Immature natural killer cell (primary cell): Measurements from ENCODE around the gene KCNQ5. TPM values are rescaled to one million over a fixed set of nuclear protein-coding genes. Genes with fewer than 3 reads are reported as not detected.
A peak's percentile ranks its signal among the peaks of the same experiment; 100 is the strongest.

Source experiments
- DNase-seq, 3 donors: peaks; one replicate each; pipeline ENCODE4 v3.0.0; 2022; ENCODE audit warnings: mixed read lengths in 1 of 3
- H3K27ac Mint-ChIP-seq, 6 donors: one replicate each; pipeline ENCODE4 v1.8.0; 2020; ENCODE audit warnings: mixed read lengths in 6 of 6, mild to moderate bottlenecking in 5 of 6, inconsistent platforms in 4 of 6, moderate library complexity in 3 of 6
- H3K27me3 Mint-ChIP-seq, 3 donors: one replicate each; pipeline ENCODE4 v1.8.0; 2020 to 2021; ENCODE audit warnings: low read depth in 3 of 3, mild to moderate bottlenecking in 3 of 3, mixed read lengths in 3 of 3, moderate library complexity in 3 of 3, inconsistent platforms in 1 of 3
- H3K36me3 Mint-ChIP-seq, 3 donors: one replicate each; pipeline ENCODE4 v1.8.0; 2020; ENCODE audit warnings: mixed read lengths in 3 of 3, inconsistent platforms in 2 of 3, mild to moderate bottlenecking in 2 of 3
- H3K4me1 Mint-ChIP-seq, 2 donors: one replicate each; pipeline ENCODE4 v1.8.0; 2020; ENCODE audit warnings: inconsistent platforms in 2 of 2, mild to moderate bottlenecking in 2 of 2, mixed read lengths in 2 of 2, moderate library complexity in 1 of 2
- H3K4me3 Mint-ChIP-seq, 5 donors: one replicate each; pipeline ENCODE4 v1.8.0; 2020; ENCODE audit warnings: mild to moderate bottlenecking in 5 of 5, mixed read lengths in 5 of 5, inconsistent platforms in 3 of 5, moderate library complexity in 3 of 5
- H3K9me3 Mint-ChIP-seq, 6 donors: one replicate each; pipeline ENCODE4 v1.8.0; 2020; ENCODE audit warnings: mild to moderate bottlenecking in 6 of 6, mixed read lengths in 6 of 6, inconsistent platforms in 4 of 6, moderate library complexity in 3 of 6
- polyA plus RNA-seq, 3 donors: library from polyadenylated mRNA; unstranded; fragments of 300-500 nt; fragmentation: Illumina TruSeq; gene quantifications; one replicate each; pipeline ENCODE4 v1.2.3, GENCODE V29; 2021

The KCNQ5 gene
- polyA plus RNA-seq, 3 donors from 2014 or later: 1.3 to 4.3 (median 1.8) TPM

- DNase-seq: no peak
- Mint-ChIP-seq H3K27ac (no peak overlapping the region), H3K4me1 (no peaks in the 10 kb centered on the region), H3K9me3 (peaks cover 0 to 12% (median 9%) of the 10 kb centered on the region in 6 donors), H3K4me3 (no peak overlapping the region), H3K36me3 (peaks cover 9 to 20% (median 11%) of the 10 kb centered on the region in 3 donors), H3K27me3 (peaks cover 0 to 1% (median 0%) of the 10 kb centered on the region in 3 donors)
Measured at GRCh38 chr6:72712910-72713309, 91.0 kb downstream of the KCNQ5 start.

GRCh38 chr6:72715119-72715518, 93.3 kb downstream of the KCNQ5 start:
- DNase-seq: no peak
- peaks cover 4 to 15% (median 5%) of the 10 kb centered on the region in 3 donors for H3K36me3 Mint-ChIP-seq
- H3K27me3 Mint-ChIP-seq: no peaks in the 10 kb centered on the region
- peaks cover 0 to 7% (median 6%) of the 10 kb centered on the region in 6 donors for H3K9me3 Mint-ChIP-seq
- no peak overlapping the region for H3K4me3 Mint-ChIP-seq
- H3K4me1 Mint-ChIP-seq: peaks cover 0 to 4% of the 10 kb centered on the region in 2 donors
- no peak overlapping the region for H3K27ac Mint-ChIP-seq

- Mint-ChIP-seq H3K27me3 (no peaks in the 10 kb centered on the region), H3K36me3 (no peaks in the 10 kb centered on the region), H3K9me3 (no peaks in the 10 kb centered on the region), H3K27ac (no peak overlapping the region), H3K4me1 (peaks cover 2 to 8% of the 10 kb centered on the region in 2 donors), H3K4me3 (no peak overlapping the region)
- DNase-seq: no peak
Measured at GRCh38 chr6:72716916-72717315, 95.1 kb downstream of the KCNQ5 start.

GRCh38 chr6:72720464-72720863, 98.6 kb downstream of the KCNQ5 start:
- H3K27ac Mint-ChIP-seq: peak overlapping the region in 1 of 6 donors; percentile 16
- H3K9me3 Mint-ChIP-seq: no peaks in the 10 kb centered on the region
- no peaks in the 10 kb centered on the region for H3K27me3 Mint-ChIP-seq
- H3K4me3 Mint-ChIP-seq: no peak overlapping the region
- H3K4me1 Mint-ChIP-seq: peaks cover 2 to 8% of the 10 kb centered on the region in 2 donors
- DNase-seq: no peak
- no peaks in the 10 kb centered on the region for H3K36me3 Mint-ChIP-seq

- no peak overlapping the region for H3K27ac Mint-ChIP-seq
- peaks cover 2 to 8% of the 10 kb centered on the region in 2 donors for H3K4me1 Mint-ChIP-seq
- no peak for DNase-seq
- H3K4me3 Mint-ChIP-seq: no peak overlapping the region
- H3K9me3 Mint-ChIP-seq: no peaks in the 10 kb centered on the region
- no peaks in the 10 kb centered on the region for H3K27me3 Mint-ChIP-seq
- H3K36me3 Mint-ChIP-seq: no peaks in the 10 kb centered on the region
Measured at GRCh38 chr6:72721346-72721745, 99.5 kb downstream of the KCNQ5 start.

GRCh38 chr6:72724545-72724944, 102.7 kb downstream of the KCNQ5 start:
- no peaks in the 10 kb centered on the region for H3K9me3 Mint-ChIP-seq
- no peak overlapping the region for H3K4me3 Mint-ChIP-seq
- H3K36me3 Mint-ChIP-seq: no peaks in the 10 kb centered on the region
- no peaks in the 10 kb centered on the region for H3K27me3 Mint-ChIP-seq
- DNase-seq: no peak
- H3K4me1 Mint-ChIP-seq: peaks cover 2 to 8% of the 10 kb centered on the region in 2 donors
- H3K27ac Mint-ChIP-seq: no peak overlapping the region

GRCh38 chr6:72728706-72729343, 107.0 kb downstream of the KCNQ5 start:
- Mint-ChIP-seq H3K4me3 (no peak overlapping the region), H3K27ac (no peak overlapping the region), H3K9me3 (no peaks in the 10 kb centered on the region), H3K36me3 (no peaks in the 10 kb centered on the region), H3K4me1 (no peaks in the 10 kb centered on the region), H3K27me3 (no peaks in the 10 kb centered on the region)
- DNase-seq: no peak

GRCh38 chr6:72733045-72733444, 111.2 kb downstream of the KCNQ5 start:
- H3K4me3 Mint-ChIP-seq: no peak overlapping the region
- H3K27ac Mint-ChIP-seq: no peak overlapping the region
- peaks cover 3 to 6% of the 10 kb centered on the region in 2 donors for H3K4me1 Mint-ChIP-seq
- peaks cover 0 to 3% (median 3%) of the 10 kb centered on the region in 3 donors for H3K36me3 Mint-ChIP-seq
- H3K9me3 Mint-ChIP-seq: peaks cover 0 to 2% (median 0%) of the 10 kb centered on the region in 6 donors
- no peaks in the 10 kb centered on the region for H3K27me3 Mint-ChIP-seq
- DNase-seq: no peak

- Mint-ChIP-seq H3K27me3 (no peaks in the 10 kb centered on the region), H3K27ac (no peak overlapping the region), H3K4me3 (no peak overlapping the region), H3K4me1 (peaks cover 39 to 50% of the 10 kb centered on the region in 2 donors), H3K36me3 (peaks cover 0 to 3% (median 3%) of the 10 kb centered on the region in 3 donors), H3K9me3 (peaks cover 0 to 2% (median 0%) of the 10 kb centered on the region in 6 donors)
- no peak for DNase-seq
Measured at GRCh38 chr6:72738091-72738490, 116.2 kb downstream of the KCNQ5 start.

- H3K27ac Mint-ChIP-seq: peak overlapping the region in 5 of 6 donors; percentile 16 to 61 (median 27)
- H3K9me3 Mint-ChIP-seq: no peaks in the 10 kb centered on the region
- H3K4me1 Mint-ChIP-seq: peaks cover 39 to 50% of the 10 kb centered on the region in 2 donors
- peaks cover 0 to 3% (median 3%) of the 10 kb centered on the region in 3 donors for H3K36me3 Mint-ChIP-seq
- no peaks in the 10 kb centered on the region for H3K27me3 Mint-ChIP-seq
- peak in 1 of 3 donors; percentile 0 for DNase-seq
- peak overlapping the region; percentile 16 to 79 (median 65) for H3K4me3 Mint-ChIP-seq
Measured at GRCh38 chr6:72739368-72739779, 117.5 kb downstream of the KCNQ5 start.

- DNase-seq: no peak
- Mint-ChIP-seq H3K27me3 (no peaks in the 10 kb centered on the region), H3K36me3 (peaks cover 0 to 3% (median 3%) of the 10 kb centered on the region in 3 donors), H3K4me3 (peak overlapping the region in 4 of 5 donors; percentile 13 to 62 (median 44)), H3K27ac (peak overlapping the region in 2 of 6 donors; percentile 4 to 15), H3K4me1 (peaks cover 39 to 50% of the 10 kb centered on the region in 2 donors), H3K9me3 (no peaks in the 10 kb centered on the region)
Measured at GRCh38 chr6:72740135-72740534, 118.3 kb downstream of the KCNQ5 start.

- peak overlapping the region; percentile 6 to 62 (median 36) for H3K4me3 Mint-ChIP-seq
- peak overlapping the region in 3 of 6 donors; percentile 46 to 63 (median 47) for H3K27ac Mint-ChIP-seq
- H3K27me3 Mint-ChIP-seq: no peaks in the 10 kb centered on the region
- DNase-seq: no peak
- H3K9me3 Mint-ChIP-seq: no peaks in the 10 kb centered on the region
- H3K4me1 Mint-ChIP-seq: peaks cover 39 to 50% of the 10 kb centered on the region in 2 donors
- H3K36me3 Mint-ChIP-seq: peaks cover 0 to 3% (median under 1%) of the 10 kb centered on the region in 3 donors
Measured at GRCh38 chr6:72741083-72741482, 119.2 kb downstream of the KCNQ5 start.

- Mint-ChIP-seq H3K4me3 (no peak overlapping the region), H3K4me1 (peaks cover 39 to 50% of the 10 kb centered on the region in 2 donors), H3K9me3 (no peaks in the 10 kb centered on the region), H3K27ac (peak overlapping the region in 1 of 6 donors; percentile 11), H3K36me3 (peaks cover 0 to 3% (median 0%) of the 10 kb centered on the region in 3 donors), H3K27me3 (no peaks in the 10 kb centered on the region)
- no peak for DNase-seq
Measured at GRCh38 chr6:72742001-72742673, 120.3 kb downstream of the KCNQ5 start.

- Mint-ChIP-seq H3K36me3 (no peaks in the 10 kb centered on the region), H3K27ac (peak overlapping the region in 1 of 6 donors; percentile 0), H3K4me3 (no peak overlapping the region), H3K27me3 (no peaks in the 10 kb centered on the region), H3K4me1 (peaks cover 9 to 13% of the 10 kb centered on the region in 2 donors), H3K9me3 (no peaks in the 10 kb centered on the region)
- no peak for DNase-seq
Measured at GRCh38 chr6:72746276-72746675, 124.4 kb downstream of the KCNQ5 start.
